GM12878 (cell line): ENCODE measurements around the gene ST7. TPM values are rescaled to one million over a fixed set of nuclear protein-coding genes. Genes with fewer than 3 reads are reported as not detected.

Experiments used
- ATAC-seq: fragments of 200-7000 bp; cut with Tn5 transposase; 3 replicates; pipeline ENCODE4 v1.9.1; 2020; ENCODE audit warnings: mild to moderate bottlenecking, moderate library complexity
- BruUV-seq: library from RNA; stranded (reverse); fragments of 400-500 nt; replicated peaks from 2 replicates; lab custom pipeline; 2021; lab: Mats Ljungman, UMichigan
- CTCF ChIA-PET: fragments of 300-600 bp; sonication (Branson Sonifier 250); formaldehyde crosslinking; extraction: SDS; loops from one replicate; lab custom pipeline; 2021; ENCODE audit warnings: inconsistent platforms; lab: Yijun Ruan, JAX
- POLR2A ChIA-PET: fragments of 350-600 bp; formaldehyde crosslinking; extraction: SDS; loops from one replicate; lab custom pipeline; 2021; ENCODE audit warnings: inconsistent platforms; lab: Charles Lee
- RAD21 ChIA-PET: fragments of 300-600 bp; sonication (Branson Sonifier 250); formaldehyde crosslinking; loops from one replicate; lab custom pipeline; 2023; ENCODE audit warnings: antibody characterized with exemption; ENCODE audit not compliant: unreplicated experiment; lab: Charles Lee
- SMC1A ChIA-PET: fragments of 300-600 bp; sonication (Branson Sonifier 250); formaldehyde crosslinking; loops from one replicate; lab custom pipeline; 2023; ENCODE audit not compliant: unreplicated experiment, uncharacterized antibody; lab: Charles Lee
- DNase-seq: peaks from one replicate; pipeline ENCODE4 v3.0.0-alpha.2; 2011; ENCODE audit warnings: low read depth, low spot score
- FAIRE-seq: peaks from 3 replicates; lab custom pipeline; 2011; peaks lifted over from hg19 to GRCh38; lab: Jason Lieb, UNC
- H2AFZ ChIP-seq: 2 replicates; pipeline ENCODE4 v1.6.0; 2011; ENCODE audit warnings: low read depth, low read length, control low read depth; ENCODE audit not compliant: control insufficient read depth
- H3K27ac ChIP-seq: 2 replicates; pipeline ENCODE4 v1.5.1; 2011; ENCODE audit warnings: control low read depth; ENCODE audit not compliant: control insufficient read depth, insufficient read depth
- H3K27me3 ChIP-seq, 2 experiments: replicated peaks in 1 of 2; 2 replicates each; pipeline versions ENCODE4 v1.6.0 to v1.6.1; 2011; ENCODE audit warnings: low read length in 1 of 2; ENCODE audit not compliant: control insufficient read depth in 2 of 2, insufficient read depth in 2 of 2
- H3K36me3 ChIP-seq, 2 experiments: 2 replicates each; pipeline ENCODE4 v1.5.1; 2011; ENCODE audit warnings: low read length in 1 of 2; ENCODE audit not compliant: control insufficient read depth in 2 of 2, insufficient read depth in 2 of 2
- H3K4me1 ChIP-seq: 2 replicates; pipeline ENCODE4 v1.6.1; 2011; ENCODE audit warnings: mild to moderate bottlenecking, low read length, moderate library complexity, mixed read lengths; ENCODE audit not compliant: control insufficient read depth, insufficient read depth
- H3K4me2 ChIP-seq: 2 replicates; pipeline ENCODE4 v1.6.0; 2011; ENCODE audit warnings: control low read depth; ENCODE audit not compliant: control insufficient read depth, insufficient read depth
- H3K4me3 ChIP-seq: fragments of 200-600 bp; sonication (generic); 2 replicates; pipeline ENCODE4 v1.5.1; 2016
- H3K79me2 ChIP-seq: 2 replicates; pipeline ENCODE4 v1.6.0; 2011; ENCODE audit warnings: low read length; ENCODE audit not compliant: control insufficient read depth, insufficient read depth
- H3K9ac ChIP-seq: 2 replicates; pipeline ENCODE4 v1.8.0; 2011; ENCODE audit warnings: low read length, control low read depth, mixed read lengths; ENCODE audit not compliant: control insufficient read depth, insufficient read depth
- H3K9me3 ChIP-seq: replicated peaks from 3 replicates; pipeline ENCODE4 v1.5.1; 2011; ENCODE audit warnings: mild to moderate bottlenecking, low read length; ENCODE audit not compliant: control insufficient read depth, insufficient read depth
- H4K20me1 ChIP-seq: 2 replicates; pipeline ENCODE4 v1.6.0; 2011; ENCODE audit not compliant: control insufficient read depth, insufficient read depth
- BCL11A ChIP-seq: IDR thresholded peaks from 2 replicates; pipeline ENCODE4 v1.6.1; 2011; ENCODE audit warnings: low read depth, low read length
- CBX3 ChIP-seq: fragments of 200-600 bp; sonication (generic); IDR thresholded peaks from 2 replicates; pipeline ENCODE4 v1.6.1; 2016; ENCODE audit warnings: low read depth, borderline replicate concordance
- FOXM1 ChIP-seq: IDR thresholded peaks from 2 replicates; pipeline ENCODE4 v1.6.1; 2012; ENCODE audit warnings: low read depth, mild to moderate bottlenecking, inconsistent platforms, low read length, moderate library complexity
- MXI1 ChIP-seq: fragments of 150-350 bp; IDR thresholded peaks from 2 replicates; pipeline ENCODE4 v1.6.1; 2011; ENCODE audit warnings: low read depth, mild to moderate bottlenecking, inconsistent platforms, low read length, improper control_type of control experiment
- MYC ChIP-seq: IDR thresholded peaks from 2 replicates; pipeline ENCODE4 v1.6.1; 2011; ENCODE audit warnings: mild to moderate bottlenecking, low read length, moderate library complexity, inconsistent platforms; ENCODE audit not compliant: insufficient read depth, insufficient replicate concordance, insufficient read length, severe bottlenecking
- RB1 ChIP-seq: fragments of 450-650 bp; formaldehyde crosslinking; IDR thresholded peaks from 2 replicates; pipeline ENCODE4 v1.6.1; 2017; ENCODE audit warnings: mild to moderate bottlenecking, borderline replicate concordance
- RELA ChIP-seq: fragments of 450-650 bp; IDR thresholded peaks from 2 replicates; pipeline ENCODE4 v1.8.0; 2014; ENCODE audit warnings: borderline replicate concordance; ENCODE audit not compliant: partially characterized antibody
- SMAD1 ChIP-seq: fragments of 450-650 bp; IDR thresholded peaks from 2 replicates; pipeline ENCODE4 v1.6.1; 2018; ENCODE audit warnings: mild to moderate bottlenecking, low read depth; ENCODE audit not compliant: partially characterized antibody
- SRF ChIP-seq, 2 experiments: IDR thresholded peaks; 2 replicates each; pipeline ENCODE4 v1.6.1; 2011; ENCODE audit warnings: low read depth in 2 of 2, low read length in 2 of 2, mild to moderate bottlenecking in 1 of 2, moderate library complexity in 1 of 2
- TBL1XR1 ChIP-seq: IDR thresholded peaks from 2 replicates; pipeline ENCODE4 v1.6.1; 2012; ENCODE audit warnings: low read depth, low read length, improper control_type of control experiment
- WGBS: methylation state at CpG from one replicate; pipeline ENCODE4 v1.1.6; 2016; ENCODE audit warnings: low lambda C conversion rate; ENCODE audit not compliant: insufficient replicate concordance, insufficient coverage; ENCODE audit errors: missing lambda C conversion rate; 5-methylcytosine and 5-hydroxymethylcytosine counted together
- in situ Hi-C: fragments of 300-500 bp; cut with MboI; formaldehyde crosslinking; loops from 9 replicates; pipeline ENCODE4 v1.14.3; 2018; ENCODE audit warnings: mixed read lengths
- intact Hi-C: fragments of 100-400 bp; cut with micrococcal nuclease; formaldehyde crosslinking; loops from one replicate; pipeline ENCODE4 v1.14.2; 2022; ENCODE audit not compliant: unreplicated experiment
- polyA plus RNA-seq, 11 experiments: library from polyadenylated mRNA; depleted of rRNA in 4 of 11; unstranded in 6 of 11; stranded (reverse) in 5 of 11; fragments of >200 nt; fragmentation: Nextera tagmentation in 4 of 11; fragmentation: Illumina TruSeq in 1 of 11; extraction: Ambion mirVana in 4 of 11; extraction: Trizol in 1 of 11; gene quantifications; 1 replicate in 1 of 11; 2 replicates in 10 of 11; pipeline versions ENCODE4 v1.2.1 to v1.2.3, GENCODE V29; 2011 to 2016; ENCODE audit warnings: inconsistent platforms in 2 of 11, missing spikeins in 2 of 11, low read depth in 1 of 11
- total RNA-seq, 4 experiments: library from RNA; depleted of rRNA in 3 of 4; stranded (reverse); fragments of >200 nt in 3 of 4; fragmentation: Illumina TruSeq in 1 of 4; extraction: Trizol in 1 of 4; gene quantifications; 2 replicates each; pipeline versions ENCODE4 v1.2.1 to v1.2.3, GENCODE V29; 2013 to 2021
- TF ChIP-seq, protein P1 (sequence below): IDR thresholded peaks from 2 replicates; pipeline ENCODE4 v1.6.1; 2011; ENCODE audit warnings: borderline replicate concordance, low read depth, mild to moderate bottlenecking, moderate library complexity, low read length; ENCODE audit not compliant: insufficient read depth, poor library complexity, severe bottlenecking
- TF ChIP-seq, protein P2 (sequence below): IDR thresholded peaks from 2 replicates; pipeline ENCODE4 v1.6.1; 2012; ENCODE audit warnings: low read length, inconsistent platforms
- TF ChIP-seq, protein P3 (sequence below): fragments of 450-650 bp; IDR thresholded peaks from 2 replicates; pipeline ENCODE4 v1.6.1; 2018; ENCODE audit warnings: borderline replicate concordance, mild to moderate bottlenecking; ENCODE audit not compliant: partially characterized antibody

Gene ST7
- total and polyA plus RNA-seq, 10 of the 15 experiments (the other 5 are each of a cell fraction or from before 2014, with no cell fraction given), result 27.7 to 76.4 (median 53.6) TPM

DNA sequence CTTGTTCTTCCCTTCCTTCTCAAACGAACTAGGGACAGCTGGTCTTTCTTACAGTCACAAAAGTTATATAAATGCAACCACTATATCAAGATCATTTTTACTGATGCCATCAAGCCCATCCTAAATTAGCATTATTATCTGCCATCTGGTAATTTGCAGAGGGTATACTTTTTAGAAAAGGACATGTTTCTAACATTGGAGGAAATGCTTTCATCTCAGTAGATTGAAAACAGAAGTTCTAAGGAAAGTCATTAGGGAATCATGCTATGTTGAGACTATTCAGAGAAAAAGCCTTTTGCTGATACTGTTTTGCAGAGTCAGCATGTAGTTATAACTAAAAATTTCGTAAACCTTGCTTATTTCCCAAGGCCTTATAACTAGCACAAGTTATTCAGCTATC, 222.9 kb downstream of the ST7 start:
- H3K4me2 ChIP-seq, result no peak overlapping the region
- TF ChIP-seq, protein P1, sequence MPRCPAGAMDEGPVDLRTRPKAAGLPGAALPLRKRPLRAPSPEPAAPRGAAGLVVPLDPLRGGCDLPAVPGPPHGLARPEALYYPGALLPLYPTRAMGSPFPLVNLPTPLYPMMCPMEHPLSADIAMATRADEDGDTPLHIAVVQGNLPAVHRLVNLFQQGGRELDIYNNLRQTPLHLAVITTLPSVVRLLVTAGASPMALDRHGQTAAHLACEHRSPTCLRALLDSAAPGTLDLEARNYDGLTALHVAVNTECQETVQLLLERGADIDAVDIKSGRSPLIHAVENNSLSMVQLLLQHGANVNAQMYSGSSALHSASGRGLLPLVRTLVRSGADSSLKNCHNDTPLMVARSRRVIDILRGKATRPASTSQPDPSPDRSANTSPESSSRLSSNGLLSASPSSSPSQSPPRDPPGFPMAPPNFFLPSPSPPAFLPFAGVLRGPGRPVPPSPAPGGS, result no peak
- no peaks in the 10 kb centered on the region for H3K79me2 ChIP-seq
- FAIRE-seq, result no peak
- H3K4me3 ChIP-seq, result no peak overlapping the region
- H3K9ac ChIP-seq, result no peak overlapping the region
- DNase-seq, result no peak
- no TSS peak for BruUV-seq
- no peaks in the 10 kb centered on the region for H3K9me3 ChIP-seq
- POLR2A ChIA-PET, result no interaction called here
- ATAC-seq, result no peak
- SMC1A ChIA-PET, result no interaction called here
- H3K36me3 ChIP-seq, result peaks cover 2 to 27% of the 10 kb centered on the region in 2 experiments
- CTCF ChIA-PET, result no interaction called here
- H3K4me1 ChIP-seq, result no peaks in the 10 kb centered on the region
- no peaks in the 10 kb centered on the region for H4K20me1 ChIP-seq
- RAD21 ChIA-PET, result no interaction called here
- no peaks in the 10 kb centered on the region for H3K27me3 ChIP-seq
- intact Hi-C loops (no loop called here), in situ Hi-C loops (no loop called here)
- H3K27ac ChIP-seq, result no peak overlapping the region
- H2AFZ ChIP-seq, result no peak overlapping the region
- WGBS, result 94% methylated on average over 2 of the region's 2 CpGs

DNA sequence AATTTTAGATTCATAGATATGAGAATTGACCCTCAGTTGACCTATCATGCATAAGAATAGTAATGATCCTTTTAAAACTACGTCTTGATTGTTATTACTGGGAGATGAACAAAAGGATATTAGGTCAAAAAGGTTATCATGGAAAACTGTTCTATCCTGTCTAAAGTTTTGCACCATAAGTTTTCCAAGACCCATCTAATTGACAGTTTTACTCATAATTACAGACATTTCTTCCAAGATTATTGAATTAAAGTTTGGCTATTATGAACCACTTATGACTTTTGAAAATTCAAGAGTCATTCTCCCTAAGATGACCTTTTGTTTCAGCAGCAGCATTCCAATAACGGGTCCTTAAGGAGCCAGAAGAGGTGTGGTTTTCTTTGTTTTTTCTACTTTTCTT, 225.3 kb downstream of the ST7 start:
- Histone ChIP-seq H4K20me1 (no peaks in the 10 kb centered on the region), H3K27me3 (no peaks in the 10 kb centered on the region), H3K4me1 (no peaks in the 10 kb centered on the region), H3K4me2 (no peak overlapping the region), H3K4me3 (no peak overlapping the region), H3K36me3 (peaks cover 0 to 12% of the 10 kb centered on the region in 2 experiments), H3K27ac (no peak overlapping the region), H3K9me3 (no peaks in the 10 kb centered on the region), H3K9ac (no peak overlapping the region), H2AFZ (no peak overlapping the region), H3K79me2 (no peaks in the 10 kb centered on the region)
- CTCF ChIA-PET, result no interaction called here
- 100% methylated on average over 2 of the region's 2 CpGs for WGBS
- ATAC-seq (no peak), FAIRE-seq (no peak), DNase-seq (no peak)
- SMC1A ChIA-PET, result no interaction called here
- BruUV-seq, result no TSS peak
- in situ Hi-C loops (no loop called here), intact Hi-C loops (no loop called here)
- RAD21 ChIA-PET, result no interaction called here
- POLR2A ChIA-PET, result no interaction called here
- TF ChIP-seq MYC (no peak), RB1 (no peak), MXI1 (no peak), CBX3 (no peak), FOXM1 (no peak), RELA (no peak), TBL1XR1 (no peak), SMAD1 (no peak), BCL11A (no peak), SRF (IDR thresholded peaks at IDR 0.05; ENCODE audit: low read depth in 2 of 2, low read length in 2 of 2) (no peak)
- TF ChIP-seq, protein P2, sequence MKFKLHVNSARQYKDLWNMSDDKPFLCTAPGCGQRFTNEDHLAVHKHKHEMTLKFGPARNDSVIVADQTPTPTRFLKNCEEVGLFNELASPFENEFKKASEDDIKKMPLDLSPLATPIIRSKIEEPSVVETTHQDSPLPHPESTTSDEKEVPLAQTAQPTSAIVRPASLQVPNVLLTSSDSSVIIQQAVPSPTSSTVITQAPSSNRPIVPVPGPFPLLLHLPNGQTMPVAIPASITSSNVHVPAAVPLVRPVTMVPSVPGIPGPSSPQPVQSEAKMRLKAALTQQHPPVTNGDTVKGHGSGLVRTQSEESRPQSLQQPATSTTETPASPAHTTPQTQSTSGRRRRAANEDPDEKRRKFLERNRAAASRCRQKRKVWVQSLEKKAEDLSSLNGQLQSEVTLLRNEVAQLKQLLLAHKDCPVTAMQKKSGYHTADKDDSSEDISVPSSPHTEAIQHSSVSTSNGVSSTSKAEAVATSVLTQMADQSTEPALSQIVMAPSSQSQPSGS, result no peak
- TF ChIP-seq, protein P3, sequence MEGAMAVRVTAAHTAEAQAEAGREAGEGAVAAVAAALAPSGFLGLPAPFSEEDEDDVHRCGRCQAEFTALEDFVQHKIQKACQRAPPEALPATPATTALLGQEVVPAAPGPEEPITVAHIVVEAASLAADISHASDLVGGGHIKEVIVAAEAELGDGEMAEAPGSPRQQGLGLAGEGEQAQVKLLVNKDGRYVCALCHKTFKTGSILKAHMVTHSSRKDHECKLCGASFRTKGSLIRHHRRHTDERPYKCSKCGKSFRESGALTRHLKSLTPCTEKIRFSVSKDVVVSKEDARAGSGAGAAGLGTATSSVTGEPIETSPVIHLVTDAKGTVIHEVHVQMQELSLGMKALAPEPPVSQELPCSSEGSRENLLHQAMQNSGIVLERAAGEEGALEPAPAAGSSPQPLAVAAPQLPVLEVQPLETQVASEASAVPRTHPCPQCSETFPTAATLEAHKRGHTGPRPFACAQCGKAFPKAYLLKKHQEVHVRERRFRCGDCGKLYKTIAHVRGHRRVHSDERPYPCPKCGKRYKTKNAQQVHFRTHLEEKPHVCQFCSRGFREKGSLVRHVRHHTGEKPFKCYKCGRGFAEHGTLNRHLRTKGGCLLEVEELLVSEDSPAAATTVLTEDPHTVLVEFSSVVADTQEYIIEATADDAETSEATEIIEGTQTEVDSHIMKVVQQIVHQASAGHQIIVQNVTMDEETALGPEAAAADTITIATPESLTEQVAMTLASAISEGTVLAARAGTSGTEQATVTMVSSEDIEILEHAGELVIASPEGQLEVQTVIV, result no peak
